ENCODE results near the gene TRIM14. TPM values are rescaled to one million over a fixed set of nuclear protein-coding genes. Genes with fewer than 3 reads are reported as not detected.
"Not testable (repeated sequence)": the region's sequence is repeated elsewhere in the genome, so short reads cannot be mapped to it uniquely, and the experiment has no call there.

Gene TRIM14
- total RNA-seq, 1 donor from 2014 or later = 5.5 TPM

DNA sequence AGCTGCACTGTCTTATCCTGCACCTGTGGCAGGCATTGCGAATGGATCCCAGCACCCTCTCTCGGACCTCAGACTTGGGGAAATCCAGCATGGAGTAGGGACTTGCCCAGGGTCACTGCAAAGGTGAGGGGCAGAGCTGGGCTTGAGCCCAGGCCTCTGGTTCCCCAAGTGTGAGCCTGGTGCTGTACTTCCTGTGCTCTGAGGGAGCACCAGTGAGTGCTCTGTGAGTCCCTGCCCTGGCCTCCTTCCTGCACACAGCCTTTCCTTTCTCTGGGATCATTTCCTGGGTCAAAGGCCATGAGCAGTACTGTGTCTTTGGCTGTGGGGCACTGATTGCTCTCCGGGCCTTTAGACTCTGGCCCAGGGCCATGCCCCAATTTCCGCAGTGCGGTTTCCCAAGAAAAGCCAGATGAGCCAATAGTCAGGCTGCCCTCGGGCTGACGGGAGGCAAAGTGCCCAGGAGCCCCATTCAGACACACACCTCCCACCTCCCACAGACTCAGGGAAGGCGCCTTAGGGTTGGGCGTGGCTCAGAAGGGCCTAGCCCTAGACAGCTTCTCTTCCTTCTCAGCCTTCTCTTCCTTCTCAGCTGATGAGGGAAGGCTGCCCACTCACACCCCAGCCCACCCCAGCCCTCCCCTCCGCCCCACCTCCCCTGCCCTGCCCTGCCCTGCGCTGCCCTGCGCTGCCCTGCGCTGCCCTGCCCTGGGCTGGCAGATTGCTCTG lies 23.3 kb upstream of the TRIM14 start:
- DNase-seq (ENCODE audit: low spot score) = no peak

DNA sequence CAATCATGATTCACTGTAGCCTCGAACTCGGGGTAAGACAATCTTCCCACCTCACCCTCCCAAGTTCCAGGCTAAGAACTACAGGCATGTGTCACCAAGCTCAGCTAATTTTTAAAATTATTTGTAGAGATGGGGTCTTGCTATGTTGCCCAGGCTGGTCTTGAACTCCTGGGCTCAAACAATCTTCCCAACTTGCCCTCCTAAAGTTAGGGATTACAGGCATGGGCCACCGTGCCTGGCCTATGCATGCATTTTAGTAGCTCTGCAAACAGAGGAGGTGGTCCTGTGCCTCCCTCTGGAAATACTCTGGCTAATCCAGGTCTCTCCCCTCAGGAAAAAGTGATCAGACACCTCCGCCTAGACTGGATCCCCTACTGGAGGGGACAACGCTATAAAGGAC lies 21.5 kb upstream of the TRIM14 start:
- no peak for DNase-seq (ENCODE audit: low spot score)

GRCh38 chr9:98136489-98136888 lies 17.5 kb upstream of the TRIM14 start:
- DNase-seq (ENCODE audit: low spot score) = no peak

DNA sequence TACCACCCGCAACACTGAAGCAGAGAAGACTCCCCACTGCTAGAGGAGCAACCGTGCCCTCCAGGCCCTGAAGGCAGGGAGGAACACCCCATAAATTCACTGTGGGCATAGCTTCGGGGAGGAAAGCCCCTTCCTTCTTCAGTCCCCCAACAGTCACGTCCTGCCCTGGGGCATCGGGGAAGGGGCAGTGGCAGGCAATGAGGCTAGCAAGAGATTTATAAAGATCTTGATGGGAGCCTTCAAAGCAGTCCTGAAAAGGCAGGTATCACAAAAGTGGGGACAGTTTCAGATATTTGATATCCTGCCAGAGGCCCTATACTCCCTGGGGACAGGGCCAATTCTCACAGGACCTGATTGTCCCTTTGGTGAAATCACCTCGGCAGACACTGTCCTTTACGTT lies 16.9 kb upstream of the TRIM14 start:
- no peak for DNase-seq (ENCODE audit: low spot score)

DNA sequence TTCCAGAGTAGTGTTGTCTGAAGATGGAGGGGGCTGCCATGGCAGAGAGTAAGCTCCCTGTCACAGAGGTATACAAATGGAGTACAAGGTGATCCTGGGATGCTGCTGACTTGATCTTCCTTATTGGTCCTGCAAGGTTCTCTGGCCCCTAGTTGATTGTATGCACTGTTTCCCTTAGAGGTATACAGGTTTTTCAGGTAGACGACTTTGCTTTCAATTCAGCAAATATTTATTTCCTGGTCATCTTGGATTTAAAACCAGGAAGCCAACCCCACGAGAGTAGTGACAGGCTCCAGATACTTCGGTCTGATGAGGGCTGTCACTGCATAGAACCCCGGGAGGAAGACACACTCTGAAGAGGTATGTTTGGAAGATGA lies 16.5 kb upstream of the TRIM14 start:
- DNase-seq (ENCODE audit: low spot score) = no peak

DNA sequence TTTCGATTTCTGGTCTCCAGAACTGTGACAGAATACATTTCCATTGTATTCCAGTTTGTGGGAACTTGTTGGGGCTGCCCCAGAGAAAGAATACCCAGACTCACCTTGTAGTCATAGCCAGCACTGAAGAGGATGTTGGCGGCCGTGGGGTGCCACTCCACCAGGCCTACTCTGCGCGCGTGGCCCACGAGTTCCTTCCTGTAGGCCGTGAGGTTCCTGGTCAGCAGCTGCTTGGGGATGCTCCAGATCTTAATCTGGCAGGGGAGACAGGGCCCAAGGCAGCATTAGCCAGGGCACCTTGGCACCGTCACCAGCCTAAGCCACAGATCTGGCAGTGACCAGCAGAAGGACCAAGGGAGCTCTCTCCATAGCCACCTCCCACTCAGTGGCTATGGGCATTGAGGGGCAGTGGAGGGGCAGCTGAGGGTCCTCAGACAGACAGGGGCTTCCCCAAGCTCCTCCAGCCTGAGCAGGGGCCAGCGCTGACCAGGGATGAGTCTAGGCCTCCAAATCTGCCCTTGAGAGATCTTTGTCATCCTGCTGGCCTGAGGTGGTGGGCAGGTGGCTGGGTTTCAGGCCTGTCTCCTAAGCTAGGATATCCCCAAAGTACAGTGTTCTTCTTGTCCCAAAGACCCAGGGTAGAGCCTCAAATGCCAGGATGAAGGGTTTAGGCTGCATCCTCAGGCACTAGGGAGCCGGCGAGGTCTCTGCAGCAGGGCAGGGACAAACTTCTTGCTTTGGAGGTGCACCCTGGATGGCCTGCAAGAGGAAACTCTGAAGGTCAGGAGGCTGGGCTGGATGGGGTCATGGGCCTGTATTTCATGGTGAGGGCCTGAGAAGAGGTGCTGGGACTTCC lies 15.9 kb upstream of the TRIM14 start:
- no peak for DNase-seq (ENCODE audit: low spot score)

- DNase-seq (ENCODE audit: low spot score) = no peak
Measured at GRCh38 chr9:98132806-98133631, 14.0 kb upstream of the TRIM14 start.

- no peak for DNase-seq (ENCODE audit: low spot score)
Measured at GRCh38 chr9:98132158-98132557, 13.1 kb upstream of the TRIM14 start.

- DNase-seq (ENCODE audit: low spot score) = no peak
Measured at GRCh38 chr9:98130576-98131228, 11.7 kb upstream of the TRIM14 start.

DNA sequence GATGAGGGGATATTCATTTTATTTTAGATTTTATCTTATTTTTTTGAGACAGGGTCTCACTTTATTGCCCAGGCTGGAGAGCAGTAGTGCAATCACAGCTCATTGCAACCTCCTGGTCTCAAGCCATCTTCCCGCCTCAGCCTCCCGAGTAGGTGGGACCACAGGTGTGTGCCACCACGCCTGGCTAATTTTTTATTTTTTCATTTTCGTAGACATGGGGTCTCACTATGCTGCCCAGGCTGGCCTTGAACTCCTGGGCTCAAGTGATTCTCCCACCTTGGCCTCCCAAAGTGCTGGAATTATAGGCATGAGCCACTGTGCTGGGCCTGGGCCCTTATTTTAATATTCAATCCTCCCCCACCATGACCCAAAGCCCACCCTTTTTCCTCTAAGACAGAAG lies 11.0 kb upstream of the TRIM14 start:
- DNase-seq (ENCODE audit: low spot score) = not testable (repeated sequence)

DNA sequence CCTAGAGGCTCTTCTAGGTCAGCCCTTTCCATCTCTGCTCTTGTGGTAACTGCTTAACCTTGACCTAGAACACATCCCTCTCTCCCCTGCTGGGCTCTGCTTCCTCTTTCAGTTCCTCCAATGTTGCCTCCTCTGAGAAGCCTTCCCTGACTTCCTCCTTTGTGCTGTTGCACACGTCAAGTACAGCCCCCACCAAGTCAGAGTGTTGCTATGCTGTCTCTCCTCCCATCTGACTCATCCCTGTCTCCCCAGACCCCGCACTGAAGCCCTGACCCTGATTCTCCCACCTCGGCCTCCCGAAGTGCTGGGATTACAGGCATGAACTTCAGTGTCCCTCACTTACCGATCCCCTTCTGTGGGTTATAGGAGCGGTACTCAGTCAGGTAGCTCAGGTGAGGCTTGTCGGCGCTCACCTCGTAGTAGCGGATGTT lies 10.4 kb upstream of the TRIM14 start:
- peak; percentile 28 for DNase-seq (ENCODE audit: low spot score)

- DNase-seq (ENCODE audit: low spot score) = no peak
Measured at GRCh38 chr9:98128316-98128715, 9.3 kb upstream of the TRIM14 start.

DNA sequence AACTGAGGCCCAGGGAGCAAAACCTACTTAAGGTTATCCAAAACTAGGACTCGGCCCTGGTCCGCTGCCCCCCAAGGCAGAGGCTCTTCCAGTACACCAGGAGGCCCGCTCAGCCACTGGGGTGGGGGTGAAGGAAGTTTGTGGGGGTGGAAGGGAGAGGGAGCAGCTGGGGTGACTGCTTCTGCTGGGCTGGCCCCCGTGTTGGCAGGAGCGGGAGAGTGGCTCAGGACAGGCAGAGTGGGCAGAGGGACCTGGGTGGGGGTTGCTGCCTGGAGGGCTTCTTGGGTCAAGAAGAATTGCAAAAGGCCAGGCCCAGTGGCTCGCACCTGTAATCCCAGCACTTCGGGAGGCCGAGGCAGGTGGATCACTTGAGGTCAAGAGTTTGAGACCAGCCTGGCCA lies 8.2 kb upstream of the TRIM14 start:
- no peak for DNase-seq (ENCODE audit: low spot score)

DNA sequence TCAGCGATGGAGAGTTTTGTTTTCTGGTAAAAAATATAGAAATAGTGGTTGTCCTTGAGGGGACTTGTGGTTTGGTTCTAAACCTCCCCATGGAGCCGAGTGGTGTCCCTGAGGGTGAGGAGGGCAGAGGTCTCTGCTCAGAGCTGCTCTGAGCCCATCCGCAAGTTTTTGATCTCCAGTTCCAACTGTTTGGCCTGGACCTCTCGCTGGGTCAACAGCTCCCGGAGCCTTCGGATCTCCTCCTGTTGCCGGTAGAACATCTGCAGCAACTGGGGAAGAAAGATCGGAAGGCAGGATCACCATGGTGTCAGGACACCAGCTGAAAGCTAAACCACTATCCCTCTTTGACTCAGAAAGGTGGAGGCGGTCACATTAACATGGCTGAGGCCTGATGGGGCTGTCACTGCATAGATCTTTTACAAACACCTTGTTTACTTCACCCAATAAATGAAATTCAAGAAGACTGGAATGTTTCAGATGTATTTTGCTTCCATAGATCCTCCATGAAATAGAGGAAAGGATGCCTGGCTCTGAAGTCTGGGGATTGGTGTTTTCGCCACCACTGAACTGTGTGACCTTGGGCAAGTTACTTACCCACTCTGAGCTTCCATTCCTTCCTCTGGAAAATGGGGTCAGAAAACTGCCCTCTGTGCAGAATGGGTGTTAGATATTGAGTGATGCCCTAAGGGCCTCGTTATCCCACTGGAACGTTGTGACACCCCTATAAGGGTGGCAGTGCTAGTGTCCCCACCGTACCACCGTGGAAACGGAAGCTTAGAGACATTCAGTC lies 5.8 kb upstream of the TRIM14 start:
- DNase-seq (ENCODE audit: low spot score) = no peak

DNA sequence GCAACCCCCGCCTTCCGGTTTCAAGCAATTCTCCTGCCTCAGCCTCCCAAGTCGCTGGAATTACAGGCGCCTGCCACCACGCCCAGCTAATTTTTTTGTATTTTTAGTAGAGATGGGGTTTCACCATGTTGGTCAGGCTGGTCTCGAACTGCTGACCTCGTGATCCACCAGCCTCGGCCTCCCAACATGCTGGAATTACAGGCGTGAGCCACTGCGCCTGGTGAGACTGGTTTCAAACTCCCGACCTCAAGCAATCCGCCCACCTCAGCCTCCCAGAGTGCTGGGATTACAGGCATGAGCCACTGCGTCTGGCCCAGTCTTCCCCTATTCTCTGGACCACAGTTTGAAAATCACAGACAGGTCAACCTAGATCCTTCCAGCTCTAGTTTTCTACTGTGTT lies 5.1 kb upstream of the TRIM14 start:
- not testable (repeated sequence) for DNase-seq (ENCODE audit: low spot score)

GRCh38 chr9:98121058-98121457 lies 2.0 kb upstream of the TRIM14 start:
- no peak for DNase-seq (ENCODE audit: low spot score)

DNA sequence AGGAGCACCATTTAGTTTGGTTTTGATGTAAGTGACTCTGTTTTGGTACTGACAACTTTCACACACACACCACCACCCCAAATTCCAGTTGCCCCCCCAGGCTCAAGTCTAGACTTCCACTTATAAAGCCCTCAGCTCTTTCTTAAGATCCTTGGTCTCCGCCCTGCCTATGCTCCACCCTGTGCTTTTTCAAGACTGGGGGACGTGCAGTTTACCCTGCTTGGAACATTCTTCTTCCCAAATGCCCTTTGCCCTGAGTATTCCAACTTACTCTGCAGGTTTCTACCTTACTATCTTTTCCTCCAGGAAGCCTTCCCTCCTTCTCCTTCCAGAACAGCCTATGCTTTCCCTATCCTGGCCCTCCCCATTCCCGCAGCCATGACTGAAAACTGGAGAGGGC lies 1.5 kb upstream of the TRIM14 start:
- DNase-seq (ENCODE audit: low spot score) = no peak

DNA sequence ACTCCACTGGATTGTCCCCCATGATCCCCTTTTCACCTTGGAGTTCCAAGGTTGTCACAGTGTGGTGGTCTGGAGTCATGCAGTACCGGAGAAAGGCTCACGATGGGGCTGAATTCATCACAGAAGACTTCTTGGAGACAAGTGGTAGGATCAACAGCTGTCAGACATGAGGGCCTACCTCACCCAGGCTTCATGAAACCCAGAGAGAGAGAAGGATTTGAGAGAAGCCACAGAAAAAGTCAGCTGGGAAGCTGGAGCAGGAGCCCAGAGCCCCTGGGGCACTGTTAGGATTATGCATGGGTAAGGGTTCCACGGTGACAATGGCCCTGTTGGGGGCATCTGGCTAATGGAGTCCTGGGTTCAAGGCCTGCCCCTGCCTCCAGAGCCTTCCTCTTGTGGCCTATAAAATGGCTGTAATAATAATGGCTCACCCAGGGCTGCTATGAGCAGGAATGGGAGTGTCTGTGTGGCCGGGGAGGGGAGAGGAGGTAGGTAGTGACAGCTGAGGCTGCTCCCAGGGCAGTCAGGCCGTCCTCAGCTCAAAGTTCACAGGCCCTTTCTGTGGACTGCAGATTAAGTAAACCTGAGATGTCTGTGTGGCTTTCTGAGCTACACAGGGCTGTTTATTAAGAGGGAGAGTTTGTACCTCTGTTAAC lies 910 bp downstream of the TRIM14 start:
- DNase-seq (ENCODE audit: low spot score) = no peak

- DNase-seq (ENCODE audit: low spot score) = not testable (repeated sequence)
Measured at GRCh38 chr9:98117097-98117496, 1.9 kb downstream of the TRIM14 start.

DNA sequence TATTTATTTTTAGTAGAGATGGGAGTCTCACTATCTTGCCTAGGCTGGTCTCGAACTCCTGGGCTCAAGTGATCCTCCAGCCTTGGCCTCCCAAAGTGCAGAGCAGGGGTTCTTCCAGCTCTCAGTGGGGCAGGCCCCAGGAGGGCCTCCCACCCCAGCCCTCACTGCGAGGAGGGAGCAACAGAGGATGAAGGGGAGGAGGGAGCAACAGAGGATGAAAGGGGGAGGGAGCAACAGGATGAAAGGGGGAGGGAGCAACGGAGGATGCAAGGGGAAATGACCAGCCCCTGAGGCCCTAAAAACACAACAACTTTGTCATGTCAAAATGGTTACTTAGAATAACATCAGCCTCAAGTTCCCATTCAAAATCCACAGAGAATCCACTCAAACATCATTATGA lies 10.0 kb downstream of the TRIM14 start:
- DNase-seq (ENCODE audit: low spot score) = no peak

Measured in umbilical cord (tissue), 2 donors.